Loucy (cell line): Measurements from ENCODE around the gene ZNF541.

Experiments
- EZH2phosphoT487 ChIP-seq: fragments of 200-600 bp; IDR thresholded peaks from 2 replicates; pipeline ENCODE4 v1.6.1; 2018; ENCODE audit warnings: antibody characterized with exemption, mild to moderate bottlenecking, moderate library complexity, borderline replicate concordance
- TF ChIP-seq, protein P1 (sequence below): fragments of 200-600 bp; sonication (generic); conservative IDR thresholded peaks from 2 replicates; pipeline ENCODE4 v1.5.1; 2014; ENCODE audit warnings: mild to moderate bottlenecking, antibody characterized with exemption, low read length

DNA sequence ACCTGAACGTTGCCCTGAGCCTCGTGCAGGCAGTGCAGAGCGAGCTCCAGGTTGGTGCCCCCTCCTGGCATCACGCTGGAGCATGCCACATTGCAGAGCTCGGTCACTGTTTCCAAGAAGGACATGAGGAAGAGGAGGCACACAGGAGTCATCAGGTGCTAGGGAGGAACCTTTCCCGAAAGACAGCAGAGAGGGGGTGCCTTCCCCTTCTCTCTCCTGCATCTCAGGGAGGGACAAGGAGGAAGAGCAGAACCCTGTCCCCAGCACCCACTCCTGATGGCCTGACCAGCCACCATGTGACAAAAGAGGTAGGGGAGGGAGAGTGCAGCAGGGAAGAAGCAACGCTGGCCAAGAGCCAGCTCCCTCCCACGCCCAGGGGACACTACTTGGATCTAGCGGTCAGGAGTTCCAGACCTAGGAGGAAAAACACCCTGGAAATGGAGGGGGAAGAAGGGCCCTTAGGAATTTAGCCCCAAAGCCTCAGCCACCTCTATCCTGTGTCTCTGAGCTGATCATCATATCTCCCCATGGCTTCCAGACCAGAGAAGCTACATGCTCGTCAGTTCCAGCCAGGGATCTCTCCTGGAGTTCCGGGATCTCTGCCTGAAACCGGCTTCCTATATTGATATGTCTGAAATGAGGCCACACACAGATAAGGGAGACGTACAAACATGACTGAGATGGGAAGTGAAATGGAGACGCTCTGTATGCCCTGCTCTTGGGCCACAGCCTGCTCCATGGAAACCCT lies 41.1 kb downstream of the ZNF541 start:
- TF ChIP-seq, protein P1, sequence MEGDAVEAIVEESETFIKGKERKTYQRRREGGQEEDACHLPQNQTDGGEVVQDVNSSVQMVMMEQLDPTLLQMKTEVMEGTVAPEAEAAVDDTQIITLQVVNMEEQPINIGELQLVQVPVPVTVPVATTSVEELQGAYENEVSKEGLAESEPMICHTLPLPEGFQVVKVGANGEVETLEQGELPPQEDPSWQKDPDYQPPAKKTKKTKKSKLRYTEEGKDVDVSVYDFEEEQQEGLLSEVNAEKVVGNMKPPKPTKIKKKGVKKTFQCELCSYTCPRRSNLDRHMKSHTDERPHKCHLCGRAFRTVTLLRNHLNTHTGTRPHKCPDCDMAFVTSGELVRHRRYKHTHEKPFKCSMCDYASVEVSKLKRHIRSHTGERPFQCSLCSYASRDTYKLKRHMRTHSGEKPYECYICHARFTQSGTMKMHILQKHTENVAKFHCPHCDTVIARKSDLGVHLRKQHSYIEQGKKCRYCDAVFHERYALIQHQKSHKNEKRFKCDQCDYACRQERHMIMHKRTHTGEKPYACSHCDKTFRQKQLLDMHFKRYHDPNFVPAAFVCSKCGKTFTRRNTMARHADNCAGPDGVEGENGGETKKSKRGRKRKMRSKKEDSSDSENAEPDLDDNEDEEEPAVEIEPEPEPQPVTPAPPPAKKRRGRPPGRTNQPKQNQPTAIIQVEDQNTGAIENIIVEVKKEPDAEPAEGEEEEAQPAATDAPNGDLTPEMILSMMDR, result peak; percentile 36; the same call in 1 of the 2 replicates
- TF ChIP-seq EZH2phosphoT487, result no peak
